Upper lobe of right lung (tissue), 1 donor: ENCODE data around the gene MRO. TPM values are rescaled to one million over a fixed set of nuclear protein-coding genes. Genes with fewer than 3 reads are reported as not detected.

Source experiments
- ATAC-seq: fragments of 200-7000 bp; cut with Tn5 transposase; one replicate; pipeline ENCODE4 v1.9.1; 2020; ENCODE audit warnings: mild to moderate bottlenecking, moderate library complexity
- DNase-seq: peaks from one replicate; pipeline ENCODE4 v3.0.0-alpha.2; 2020
- H3K27ac ChIP-seq: fragments of 200-600 bp; one replicate; pipeline ENCODE4 v1.8.0; 2022
- H3K27me3 ChIP-seq: fragments of 200-600 bp; one replicate; pipeline ENCODE4 v1.8.0; 2022; ENCODE audit warnings: mild to moderate bottlenecking
- H3K36me3 ChIP-seq: fragments of 200-600 bp; one replicate; pipeline ENCODE4 v1.8.0; 2022
- H3K4me1 ChIP-seq: fragments of 200-600 bp; one replicate; pipeline ENCODE4 v1.8.0; 2022
- H3K4me3 ChIP-seq: fragments of 200-600 bp; one replicate; pipeline ENCODE4 v1.8.0; 2022; ENCODE audit warnings: mild to moderate bottlenecking
- H3K9me3 ChIP-seq: fragments of 200-600 bp; one replicate; pipeline ENCODE4 v1.8.0; 2022
- CTCF ChIP-seq: fragments of 200-600 bp; IDR thresholded peaks from one replicate; pipeline ENCODE4 v1.8.0; 2022; ENCODE audit warnings: antibody characterized with exemption
- intact Hi-C: fragments of 100-400 bp; cut with DNase I; formaldehyde crosslinking; loops from one replicate; pipeline ENCODE4 v1.11.0; 2022
- total RNA-seq: library from RNA; stranded (reverse); fragmentation: NEBNext Ultra II Directional; extraction: Animal tissue kit (Norgen Biotek cat#: 25700); gene quantifications from one replicate; pipeline ENCODE4 v1.2.1, GENCODE V29; 2021
- donor health status: DM: no; HTN: yes; CAD: no; lungs with severe emphysema.

The MRO gene
- total RNA-seq, 1 donor from 2014 or later, result 0.20 TPM

- no peak for ATAC-seq
- intact Hi-C loops, result no loop called here
- no peak for TF ChIP-seq CTCF
- H3K4me3 ChIP-seq, result no peak overlapping the region
- no peak for DNase-seq
- H3K4me1 ChIP-seq, result no peaks in the 10 kb centered on the region
- H3K9me3 ChIP-seq, result no peaks in the 10 kb centered on the region
- H3K27me3 ChIP-seq, result peaks cover 3% of the 10 kb centered on the region
- no peak overlapping the region for H3K27ac ChIP-seq
- no peaks in the 10 kb centered on the region for H3K36me3 ChIP-seq
Observed at GRCh38 chr18:50753311-50753710, 66.5 kb downstream of the MRO start.

- peaks cover 3% of the 10 kb centered on the region for H3K27me3 ChIP-seq
- no peak for DNase-seq
- ATAC-seq, result no peak
- intact Hi-C loops, result no loop called here
- H3K27ac ChIP-seq, result no peak overlapping the region
- no peak for TF ChIP-seq CTCF
- H3K9me3 ChIP-seq, result no peaks in the 10 kb centered on the region
- H3K4me3 ChIP-seq, result no peak overlapping the region
- no peaks in the 10 kb centered on the region for H3K4me1 ChIP-seq
- H3K36me3 ChIP-seq, result no peaks in the 10 kb centered on the region
Observed at GRCh38 chr18:50751947-50752346, 67.9 kb downstream of the MRO start.

- Histone ChIP-seq H3K9me3 (no peaks in the 10 kb centered on the region), H3K27me3 (peaks cover 3% of the 10 kb centered on the region), H3K27ac (no peak overlapping the region), H3K36me3 (no peaks in the 10 kb centered on the region), H3K4me3 (no peak overlapping the region), H3K4me1 (no peaks in the 10 kb centered on the region)
- no peak for TF ChIP-seq CTCF
- intact Hi-C loops, result no loop called here
- DNase-seq (no peak), ATAC-seq (no peak)
Observed at GRCh38 chr18:50751490-50751889, 68.3 kb downstream of the MRO start.

- Histone ChIP-seq H3K4me1 (no peaks in the 10 kb centered on the region), H3K4me3 (no peak overlapping the region), H3K9me3 (no peaks in the 10 kb centered on the region), H3K27me3 (peaks cover 3% of the 10 kb centered on the region), H3K27ac (no peak overlapping the region), H3K36me3 (no peaks in the 10 kb centered on the region)
- TF ChIP-seq CTCF, result no peak
- intact Hi-C loops, result no loop called here
- DNase-seq (no peak), ATAC-seq (no peak)
Observed at GRCh38 chr18:50750546-50750945, 69.3 kb downstream of the MRO start.

- TF ChIP-seq CTCF, result no peak
- intact Hi-C loops, result no loop called here
- DNase-seq (no peak), ATAC-seq (no peak)
- Histone ChIP-seq H3K9me3 (no peaks in the 10 kb centered on the region), H3K4me3 (no peak overlapping the region), H3K27me3 (peaks cover 3% of the 10 kb centered on the region), H3K36me3 (no peaks in the 10 kb centered on the region), H3K27ac (no peak overlapping the region), H3K4me1 (no peaks in the 10 kb centered on the region)
Observed at GRCh38 chr18:50749945-50750344, 69.9 kb downstream of the MRO start.

- Histone ChIP-seq H3K9me3 (no peaks in the 10 kb centered on the region), H3K27me3 (peaks cover 3% of the 10 kb centered on the region), H3K36me3 (no peaks in the 10 kb centered on the region), H3K4me3 (no peak overlapping the region), H3K27ac (no peak overlapping the region), H3K4me1 (no peaks in the 10 kb centered on the region)
- intact Hi-C loops, result no loop called here
- no peak for TF ChIP-seq CTCF
- ATAC-seq, result no peak
- DNase-seq, result no peak
Observed at GRCh38 chr18:50749421-50749820, 70.4 kb downstream of the MRO start.
